K562 (cell line): ENCODE results near the gene KLHDC7B. TPM values are rescaled to one million over a fixed set of nuclear protein-coding genes. Genes with fewer than 3 reads are reported as not detected.

ENCODE experiments used
- CBFA2T3 ChIP-seq: fragments of 450-650 bp; IDR thresholded peaks from 2 replicates; pipeline ENCODE4 v1.6.1; 2017
- DMBX1 ChIP-seq: fragments of 250-450 bp; sonication (Bioruptor Pico); IDR thresholded peaks from 2 replicates; pipeline ENCODE4 v1.8.0; 2022; ENCODE audit warnings: inconsistent platforms, mild to moderate bottlenecking, moderate library complexity, borderline replicate concordance
- DPF2 ChIP-seq: fragments of 450-650 bp; IDR thresholded peaks from 2 replicates; pipeline ENCODE4 v1.6.1; 2016
- HNRNPLL ChIP-seq: fragments of 200-400 bp; formaldehyde crosslinking; IDR thresholded peaks from 2 replicates; pipeline ENCODE4 v1.6.1; 2017; ENCODE audit warnings: low read length, low read depth, mild to moderate bottlenecking; ENCODE audit not compliant: poor library complexity, severe bottlenecking
- KAT7 ChIP-seq: sonication (generic); formaldehyde crosslinking; IDR thresholded peaks from 2 replicates; pipeline ENCODE4 v1.8.0; 2022; ENCODE audit warnings: missing genetic modification reagents, mild to moderate bottlenecking, borderline replicate concordance
- MECOM ChIP-seq: fragments of 250-450 bp; sonication (Bioruptor Pico); IDR thresholded peaks from 2 replicates; pipeline ENCODE4 v1.8.0; 2022; ENCODE audit warnings: inconsistent platforms
- NCOR1 ChIP-seq: fragments of 450-650 bp; IDR thresholded peaks from 2 replicates; pipeline ENCODE4 v1.6.1; 2016; ENCODE audit warnings: mild to moderate bottlenecking, moderate library complexity
- NFRKB ChIP-seq: fragments of 450-650 bp; IDR thresholded peaks from 2 replicates; pipeline ENCODE4 v1.6.1; 2016; ENCODE audit warnings: low read depth
- NR2C1 ChIP-seq, 2 experiments: fragments of 450-650 bp; IDR thresholded peaks; 2 replicates each; pipeline ENCODE4 v1.6.1; 2017; ENCODE audit warnings: mild to moderate bottlenecking in 2 of 2, antibody characterized with exemption in 1 of 2, inconsistent platforms in 1 of 2, missing compliant biosample characterization in 1 of 2, missing genetic modification characterization in 1 of 2
- RBM15 ChIP-seq: fragments of 200-400 bp; formaldehyde crosslinking; IDR thresholded peaks from 2 replicates; pipeline ENCODE4 v1.6.1; 2018; ENCODE audit warnings: mild to moderate bottlenecking, low read length, moderate library complexity; ENCODE audit not compliant: insufficient read depth
- SMAD4 ChIP-seq: fragments of 250-450 bp; sonication (Bioruptor Pico); conservative IDR thresholded peaks from 2 replicates; pipeline ENCODE4 v1.8.0; 2021; ENCODE audit warnings: inconsistent platforms, mild to moderate bottlenecking, moderate library complexity
- SMARCE1 ChIP-seq: fragments of 450-650 bp; IDR thresholded peaks from 2 replicates; pipeline ENCODE4 v1.7.1; 2016; ENCODE audit warnings: mild to moderate bottlenecking
- SNRNP70 ChIP-seq: fragments of 200-400 bp; formaldehyde crosslinking; optimal IDR thresholded peaks from 2 replicates; pipeline ENCODE3; 2017; ENCODE audit warnings: low read depth, low read length
- ZBTB17 ChIP-seq: fragments of 450-650 bp; formaldehyde crosslinking; IDR thresholded peaks from 2 replicates; pipeline ENCODE4 v1.4.0; 2020; ENCODE audit warnings: mild to moderate bottlenecking
- ZBTB7A ChIP-seq: IDR thresholded peaks from 2 replicates; pipeline ENCODE4 v1.6.1; 2011; ENCODE audit warnings: low read depth, mild to moderate bottlenecking, low read length, moderate library complexity, borderline replicate concordance; ENCODE audit not compliant: control insufficient read depth
- ZNF175 ChIP-seq: fragments of 200-800 bp; sonication (Bioruptor generic); IDR thresholded peaks from 2 replicates; pipeline ENCODE4 v1.6.1; 2016; ENCODE audit warnings: low read depth, mild to moderate bottlenecking, missing genetic modification characterization, missing compliant biosample characterization
- ZNF239 ChIP-seq: fragments of 250-450 bp; sonication (Bioruptor Pico); IDR thresholded peaks from 2 replicates; pipeline ENCODE4 v1.4.0; 2020; ENCODE audit warnings: mild to moderate bottlenecking
- polyA plus RNA-seq, 8 experiments: library from polyadenylated mRNA; depleted of rRNA in 4 of 8; stranded (reverse) in 5 of 8; unstranded in 3 of 8; fragments of >200 nt; fragmentation: Nextera tagmentation in 2 of 8; fragmentation: Illumina TruSeq in 1 of 8; extraction: Ambion mirVana in 2 of 8; extraction: Trizol in 1 of 8; gene quantifications; 2 replicates each; pipeline versions ENCODE4 v1.2.1 to v1.2.3, GENCODE V29; 2011 to 2014; ENCODE audit warnings: inconsistent platforms in 1 of 8, missing spikeins in 1 of 8
- total RNA-seq, 7 experiments: library from RNA; depleted of rRNA in 6 of 7; stranded (reverse); fragments of >200 nt in 6 of 7; fragmentation: Illumina TruSeq in 2 of 7; extraction: Trizol in 2 of 7; gene quantifications; 2 replicates each; pipeline versions ENCODE4 v1.2.1 to v1.2.3, GENCODE V29; 2011 to 2021; ENCODE audit warnings: low replicate concordance in 1 of 7
- TF ChIP-seq, protein P1 (sequence below): fragments of 200-800 bp; sonication (Bioruptor generic); IDR thresholded peaks from 2 replicates; pipeline ENCODE4 v1.6.1; 2016; ENCODE audit warnings: missing genetic modification characterization, missing compliant biosample characterization
- TF ChIP-seq, protein P2 (sequence below): fragments of 450-650 bp; formaldehyde crosslinking; conservative IDR thresholded peaks from 2 replicates; pipeline ENCODE4 v1.4.0; 2022; ENCODE audit warnings: mild to moderate bottlenecking, missing genetic modification characterization

Gene KLHDC7B
- total and polyA plus RNA-seq, 9 of the 15 experiments (the other 6 are each of a cell fraction or from before 2014, with no cell fraction given): 0.04 to 0.22 (median 0.05) TPM; not detected in 4

GRCh38 chr22:50532824-50533796, 12.6 kb upstream of the KLHDC7B start (continued):
- peak; percentile 68; the same call in 1 of the 2 replicates for TF ChIP-seq ZBTB7A
- TF ChIP-seq SMAD4 (CRISPR knock-in tag): peak; percentile 81
- no peak for TF ChIP-seq KAT7 (CRISPR knock-in tag)
- TF ChIP-seq, protein P1, sequence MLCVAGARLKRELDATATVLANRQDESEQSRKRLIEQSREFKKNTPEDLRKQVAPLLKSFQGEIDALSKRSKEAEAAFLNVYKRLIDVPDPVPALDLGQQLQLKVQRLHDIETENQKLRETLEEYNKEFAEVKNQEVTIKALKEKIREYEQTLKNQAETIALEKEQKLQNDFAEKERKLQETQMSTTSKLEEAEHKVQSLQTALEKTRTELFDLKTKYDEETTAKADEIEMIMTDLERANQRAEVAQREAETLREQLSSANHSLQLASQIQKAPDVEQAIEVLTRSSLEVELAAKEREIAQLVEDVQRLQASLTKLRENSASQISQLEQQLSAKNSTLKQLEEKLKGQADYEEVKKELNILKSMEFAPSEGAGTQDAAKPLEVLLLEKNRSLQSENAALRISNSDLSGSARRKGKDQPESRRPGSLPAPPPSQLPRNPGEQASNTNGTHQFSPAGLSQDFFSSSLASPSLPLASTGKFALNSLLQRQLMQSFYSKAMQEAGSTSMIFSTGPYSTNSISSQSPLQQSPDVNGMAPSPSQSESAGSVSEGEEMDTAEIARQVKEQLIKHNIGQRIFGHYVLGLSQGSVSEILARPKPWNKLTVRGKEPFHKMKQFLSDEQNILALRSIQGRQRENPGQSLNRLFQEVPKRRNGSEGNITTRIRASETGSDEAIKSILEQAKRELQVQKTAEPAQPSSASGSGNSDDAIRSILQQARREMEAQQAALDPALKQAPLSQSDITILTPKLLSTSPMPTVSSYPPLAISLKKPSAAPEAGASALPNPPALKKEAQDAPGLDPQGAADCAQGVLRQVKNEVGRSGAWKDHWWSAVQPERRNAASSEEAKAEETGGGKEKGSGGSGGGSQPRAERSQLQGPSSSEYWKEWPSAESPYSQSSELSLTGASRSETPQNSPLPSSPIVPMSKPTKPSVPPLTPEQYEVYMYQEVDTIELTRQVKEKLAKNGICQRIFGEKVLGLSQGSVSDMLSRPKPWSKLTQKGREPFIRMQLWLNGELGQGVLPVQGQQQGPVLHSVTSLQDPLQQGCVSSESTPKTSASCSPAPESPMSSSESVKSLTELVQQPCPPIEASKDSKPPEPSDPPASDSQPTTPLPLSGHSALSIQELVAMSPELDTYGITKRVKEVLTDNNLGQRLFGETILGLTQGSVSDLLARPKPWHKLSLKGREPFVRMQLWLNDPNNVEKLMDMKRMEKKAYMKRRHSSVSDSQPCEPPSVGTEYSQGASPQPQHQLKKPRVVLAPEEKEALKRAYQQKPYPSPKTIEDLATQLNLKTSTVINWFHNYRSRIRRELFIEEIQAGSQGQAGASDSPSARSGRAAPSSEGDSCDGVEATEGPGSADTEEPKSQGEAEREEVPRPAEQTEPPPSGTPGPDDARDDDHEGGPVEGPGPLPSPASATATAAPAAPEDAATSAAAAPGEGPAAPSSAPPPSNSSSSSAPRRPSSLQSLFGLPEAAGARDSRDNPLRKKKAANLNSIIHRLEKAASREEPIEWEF: no peak
- TF ChIP-seq SNRNP70: no peak
- TF ChIP-seq RBM15: no peak
- TF ChIP-seq NFRKB: no peak
- peak; percentile 86 for TF ChIP-seq CBFA2T3
- TF ChIP-seq ZBTB17 (CRISPR knock-in tag): no peak
- peak; percentile 69 for TF ChIP-seq DPF2
- no peak for TF ChIP-seq NR2C1 (IDR thresholded peaks at IDR 0.05)
- peak; percentile 41 for TF ChIP-seq NR2C1 (tag; IDR thresholded peaks at IDR 0.05)
- TF ChIP-seq ZNF175 (CRISPR knock-in tag): 0 out of 2 replicates have a peak, but pooled peaks have one; percentile 3
- TF ChIP-seq, protein P2, sequence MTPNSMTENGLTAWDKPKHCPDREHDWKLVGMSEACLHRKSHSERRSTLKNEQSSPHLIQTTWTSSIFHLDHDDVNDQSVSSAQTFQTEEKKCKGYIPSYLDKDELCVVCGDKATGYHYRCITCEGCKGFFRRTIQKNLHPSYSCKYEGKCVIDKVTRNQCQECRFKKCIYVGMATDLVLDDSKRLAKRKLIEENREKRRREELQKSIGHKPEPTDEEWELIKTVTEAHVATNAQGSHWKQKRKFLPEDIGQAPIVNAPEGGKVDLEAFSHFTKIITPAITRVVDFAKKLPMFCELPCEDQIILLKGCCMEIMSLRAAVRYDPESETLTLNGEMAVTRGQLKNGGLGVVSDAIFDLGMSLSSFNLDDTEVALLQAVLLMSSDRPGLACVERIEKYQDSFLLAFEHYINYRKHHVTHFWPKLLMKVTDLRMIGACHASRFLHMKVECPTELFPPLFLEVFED (CRISPR knock-in tag): no peak
- no peak for TF ChIP-seq HNRNPLL
- peak; percentile 76 for TF ChIP-seq NCOR1
- TF ChIP-seq MECOM (CRISPR knock-in tag): no peak
- TF ChIP-seq DMBX1: no peak
- TF ChIP-seq SMARCE1: no peak; the same call in 1 of the 2 replicates
- no peak for TF ChIP-seq ZNF239 (CRISPR knock-in tag)
